ENCODE data around the gene SEMA3A. TPM values are rescaled to one million over a fixed set of nuclear protein-coding genes. Genes with fewer than 3 reads are reported as not detected.

Gene SEMA3A
- total RNA-seq, 1 experiment from 2014 or later: 43.3 TPM

DNA sequence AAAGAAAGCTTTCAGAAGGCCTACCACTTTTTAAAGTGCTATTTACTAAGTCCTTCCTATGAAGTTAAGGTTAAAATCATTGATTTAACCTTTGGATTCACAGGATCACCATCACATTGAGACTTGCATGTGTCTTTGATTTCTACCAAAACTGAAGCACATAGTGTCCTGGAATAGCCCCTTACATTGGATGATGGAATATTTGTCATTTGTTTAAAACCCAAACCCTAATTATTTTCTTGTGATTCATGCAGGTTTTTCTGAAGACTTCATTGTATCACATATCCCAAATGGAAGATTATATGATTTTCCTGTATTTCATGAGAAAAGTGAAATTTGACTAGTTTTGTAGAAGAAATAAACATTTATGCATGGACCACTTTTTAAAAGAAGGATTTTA is 3.3 kb downstream of the SEMA3A start:
- ATAC-seq (no peak), DNase-seq (ENCODE audit: low read depth, low spot score) (no peak)
- in situ Hi-C loops (cut with HindIII; ENCODE audit: low pct_unique_long_range_greater_than_20kb, low sequenced_read_pairs) (no loop called here), intact Hi-C loops (cut with micrococcal nuclease; ENCODE audit: unreplicated experiment) (loop anchor here (10.0 kb wide), 1 partner anchor 224 kb away; no protein-coding TSS in a partner anchor)
- H3K4me3 ChIP-seq (ENCODE audit: low read depth in 2 of 2, low read length in 2 of 2): peak overlapping the region; percentile 64 to 77; a peak in 3 of 4 replicates
- CTCF ChIA-PET: no interaction called here
- no peaks in the 10 kb centered on the region for H3K36me3 ChIP-seq (ENCODE audit: control insufficient read depth, insufficient read depth, low read length)
- POLR2A ChIA-PET: no interaction called here
- H3K9me3 ChIP-seq (ENCODE audit: control insufficient read depth, insufficient read depth, low read depth, low read length): no peaks in the 10 kb centered on the region
- BruUV-seq (replicated peaks): no TSS peak
- no peak for TF ChIP-seq POLR2AphosphoS5 (IDR thresholded peaks at IDR 0.05; ENCODE audit: low read depth, low read length)
- no peaks in the 10 kb centered on the region for H3K27me3 ChIP-seq (ENCODE audit: control insufficient read depth, insufficient read depth, low read length)
- H3K27ac ChIP-seq (ENCODE audit: low read length): peak overlapping the region; percentile 78; the same call in 1 of the 2 replicates
- peaks cover 30% of the 10 kb centered on the region for H3K4me1 ChIP-seq (ENCODE audit: control insufficient read depth, insufficient read depth, low read length)

- no peak for ATAC-seq
- ChIA-PET POLR2A (no interaction called here), CTCF (no interaction called here)
- Histone ChIP-seq H3K27me3 (ENCODE audit: control insufficient read depth, insufficient read depth, low read length) (no peaks in the 10 kb centered on the region), H3K27ac (ENCODE audit: low read length) (peak overlapping the region; percentile 69; the same call in 1 of the 2 replicates), H3K36me3 (ENCODE audit: control insufficient read depth, insufficient read depth, low read length) (no peaks in the 10 kb centered on the region), H3K4me1 (ENCODE audit: control insufficient read depth, insufficient read depth, low read length) (peaks cover 24% of the 10 kb centered on the region; the same call in 1 of the 2 replicates), H3K4me3 (ENCODE audit: low read depth in 2 of 2, low read length in 2 of 2) (peak overlapping the region in 1 of 2 experiments; percentile 17; a peak in 1 of 4 replicates), H3K9me3 (ENCODE audit: control insufficient read depth, insufficient read depth, low read depth, low read length) (no peaks in the 10 kb centered on the region)
- intact Hi-C loops (cut with micrococcal nuclease; ENCODE audit: unreplicated experiment): loop anchor here (10.0 kb wide), 1 partner anchor 225 kb away; no protein-coding TSS in a partner anchor
- BruUV-seq (replicated peaks): no TSS peak
- no peak for DNase-seq (ENCODE audit: low read depth, low spot score)
- no peak for TF ChIP-seq SIN3A (IDR thresholded peaks at IDR 0.05; ENCODE audit: borderline replicate concordance, insufficient read depth, low read depth, low read length)
- in situ Hi-C loops (cut with HindIII; ENCODE audit: low pct_unique_long_range_greater_than_20kb, low sequenced_read_pairs): no loop called here
These were observed 4.4 kb downstream of the SEMA3A start for GRCh38 chr7:84190016-84190705.

DNA sequence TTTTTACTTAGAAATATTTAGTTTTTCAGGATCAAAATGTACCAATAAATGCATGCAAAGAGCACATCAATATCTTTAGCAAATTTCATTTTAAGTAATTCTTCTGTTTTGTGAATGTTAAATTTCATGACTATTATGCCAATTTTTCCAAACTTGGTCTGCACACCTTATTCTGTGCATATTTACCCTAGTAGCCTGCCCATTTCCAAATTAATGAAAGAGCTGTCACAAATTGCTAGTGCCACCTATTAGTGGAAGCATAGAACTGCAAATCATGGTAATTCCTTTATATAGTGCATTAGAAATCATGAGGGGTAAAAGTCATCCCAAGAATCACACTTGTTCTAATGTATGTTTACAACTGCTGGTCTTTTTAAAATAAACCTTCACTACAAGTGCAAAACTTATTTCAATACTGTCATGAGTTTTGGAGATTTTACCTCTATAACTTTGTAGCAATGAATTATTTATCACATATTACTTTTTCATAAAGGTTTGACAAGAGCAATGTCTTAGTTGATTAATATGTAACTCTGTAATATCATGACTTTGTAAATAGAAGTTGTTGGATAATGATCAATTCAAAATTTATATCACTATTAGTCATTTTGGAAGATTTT is 5.7 kb downstream of the SEMA3A start:
- no peak for TF ChIP-seq SIN3A (IDR thresholded peaks at IDR 0.05; ENCODE audit: borderline replicate concordance, insufficient read depth, low read depth, low read length)
- TF ChIP-seq, protein P1, sequence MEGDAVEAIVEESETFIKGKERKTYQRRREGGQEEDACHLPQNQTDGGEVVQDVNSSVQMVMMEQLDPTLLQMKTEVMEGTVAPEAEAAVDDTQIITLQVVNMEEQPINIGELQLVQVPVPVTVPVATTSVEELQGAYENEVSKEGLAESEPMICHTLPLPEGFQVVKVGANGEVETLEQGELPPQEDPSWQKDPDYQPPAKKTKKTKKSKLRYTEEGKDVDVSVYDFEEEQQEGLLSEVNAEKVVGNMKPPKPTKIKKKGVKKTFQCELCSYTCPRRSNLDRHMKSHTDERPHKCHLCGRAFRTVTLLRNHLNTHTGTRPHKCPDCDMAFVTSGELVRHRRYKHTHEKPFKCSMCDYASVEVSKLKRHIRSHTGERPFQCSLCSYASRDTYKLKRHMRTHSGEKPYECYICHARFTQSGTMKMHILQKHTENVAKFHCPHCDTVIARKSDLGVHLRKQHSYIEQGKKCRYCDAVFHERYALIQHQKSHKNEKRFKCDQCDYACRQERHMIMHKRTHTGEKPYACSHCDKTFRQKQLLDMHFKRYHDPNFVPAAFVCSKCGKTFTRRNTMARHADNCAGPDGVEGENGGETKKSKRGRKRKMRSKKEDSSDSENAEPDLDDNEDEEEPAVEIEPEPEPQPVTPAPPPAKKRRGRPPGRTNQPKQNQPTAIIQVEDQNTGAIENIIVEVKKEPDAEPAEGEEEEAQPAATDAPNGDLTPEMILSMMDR (IDR thresholded peaks at IDR 0.05): peak; percentile 67; the same call in 1 of the 2 replicates
- BruUV-seq (replicated peaks): no TSS peak
- no peak overlapping the region for H3K4me3 ChIP-seq (ENCODE audit: low read depth in 2 of 2, low read length in 2 of 2)
- intact Hi-C loops (cut with micrococcal nuclease; ENCODE audit: unreplicated experiment): loop anchor here (2.0 kb wide), 1 partner anchor 212 kb away; no protein-coding TSS in a partner anchor
- H3K27me3 ChIP-seq (ENCODE audit: control insufficient read depth, insufficient read depth, low read length): no peaks in the 10 kb centered on the region
- H3K4me1 ChIP-seq (ENCODE audit: control insufficient read depth, insufficient read depth, low read length): peaks cover 22% of the 10 kb centered on the region; the same call in 1 of the 2 replicates
- CTCF ChIA-PET: interaction anchor here (0.6 kb wide), 1 partner anchor 28 kb away, joined by 6 read pairs; no protein-coding TSS in a partner anchor
- no peak overlapping the region; the same call in 1 of the 2 replicates for H3K27ac ChIP-seq (ENCODE audit: low read length)
- POLR2A ChIA-PET: no interaction called here
- ATAC-seq (no peak), DNase-seq (ENCODE audit: low read depth, low spot score) (no peak)
- H3K9me3 ChIP-seq (ENCODE audit: control insufficient read depth, insufficient read depth, low read depth, low read length): no peaks in the 10 kb centered on the region
- in situ Hi-C loops (cut with HindIII; ENCODE audit: low pct_unique_long_range_greater_than_20kb, low sequenced_read_pairs): no loop called here
- no peaks in the 10 kb centered on the region for H3K36me3 ChIP-seq (ENCODE audit: control insufficient read depth, insufficient read depth, low read length)

Data from Panc1 (cell line).